NAMALWA (cell line): ENCODE results near the gene SRRM5.
"Not testable (repeated sequence)": the region's sequence is repeated elsewhere in the genome, so short reads cannot be mapped to it uniquely, and the experiment has no call there.

Experiments
- DNase-seq: peaks from one replicate; pipeline ENCODE4 v3.0.0-alpha.2; 2015; ENCODE audit warnings: low spot score

The SRRM5 gene

GRCh38 chr19:43639519-43640423 lies 27.9 kb downstream of the SRRM5 start, which contains the start of gene CADM4:
Gene CADM4 (minus strand): TSS chr19:43639850. CDS start chr19:43639790, 60 bp downstream.
- no peak for DNase-seq

GRCh38 chr19:43640424-43640757 lies 28.5 kb downstream of the SRRM5 start:
- no peak for DNase-seq

GRCh38 chr19:43641333-43641732 lies 29.4 kb downstream of the SRRM5 start:
- no peak for DNase-seq

- DNase-seq = no peak
Measured at GRCh38 chr19:43642531-43642930, 30.6 kb downstream of the SRRM5 start.

- DNase-seq = no peak
Measured at GRCh38 chr19:43643326-43643725, 31.4 kb downstream of the SRRM5 start.

GRCh38 chr19:43644181-43644580 lies 32.3 kb downstream of the SRRM5 start:
- DNase-seq = no peak

- DNase-seq = no peak
Measured at GRCh38 chr19:43648633-43649032, 36.7 kb downstream of the SRRM5 start.

GRCh38 chr19:43649514-43649913 lies 37.6 kb downstream of the SRRM5 start:
- no peak for DNase-seq

- DNase-seq = not testable (repeated sequence)
Measured at GRCh38 chr19:43650276-43650675, 38.4 kb downstream of the SRRM5 start.

GRCh38 chr19:43651758-43652545 lies 40.1 kb downstream of the SRRM5 start:
- DNase-seq = peak; percentile 84

- DNase-seq = no peak
Measured at GRCh38 chr19:43652546-43652874, 40.6 kb downstream of the SRRM5 start.

GRCh38 chr19:43656436-43656835 lies 44.5 kb downstream of the SRRM5 start:
- no peak for DNase-seq

- no peak for DNase-seq
Measured at GRCh38 chr19:43658001-43658400, 46.1 kb downstream of the SRRM5 start.

- no peak for DNase-seq
Measured at GRCh38 chr19:43658494-43658893, 46.6 kb downstream of the SRRM5 start.

- DNase-seq = no peak
Measured at GRCh38 chr19:43660301-43660970, 48.5 kb downstream of the SRRM5 start.

- no peak for DNase-seq
Measured at GRCh38 chr19:43660971-43661360, 49.1 kb downstream of the SRRM5 start.

- DNase-seq = no peak
Measured at GRCh38 chr19:43662487-43662886, 50.6 kb downstream of the SRRM5 start.

GRCh38 chr19:43664018-43664417 lies 52.1 kb downstream of the SRRM5 start:
- DNase-seq = no peak
